ENCODE measurements around the gene PPP3CA.

DNA sequence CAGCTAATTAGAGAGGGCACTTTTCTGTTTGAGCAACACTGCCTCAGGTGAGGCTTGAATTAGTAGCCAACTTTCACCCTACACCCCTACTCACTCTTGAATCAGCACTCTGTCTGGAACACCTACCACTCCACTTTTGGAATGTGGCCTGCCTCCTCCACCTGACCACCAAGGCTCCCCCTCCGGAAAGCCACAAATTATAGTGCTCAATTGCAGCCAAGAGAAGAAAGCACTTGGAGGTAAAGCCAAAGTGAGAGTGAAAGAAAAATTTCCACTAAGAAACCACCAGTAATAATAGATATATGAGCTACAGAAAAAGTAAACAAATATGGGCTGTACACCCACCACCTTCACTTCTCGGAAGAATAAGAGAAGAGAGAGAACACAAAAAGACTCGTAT lies 41.1 kb downstream of the PPP3CA start:
- TF ChIP-seq, protein P1, sequence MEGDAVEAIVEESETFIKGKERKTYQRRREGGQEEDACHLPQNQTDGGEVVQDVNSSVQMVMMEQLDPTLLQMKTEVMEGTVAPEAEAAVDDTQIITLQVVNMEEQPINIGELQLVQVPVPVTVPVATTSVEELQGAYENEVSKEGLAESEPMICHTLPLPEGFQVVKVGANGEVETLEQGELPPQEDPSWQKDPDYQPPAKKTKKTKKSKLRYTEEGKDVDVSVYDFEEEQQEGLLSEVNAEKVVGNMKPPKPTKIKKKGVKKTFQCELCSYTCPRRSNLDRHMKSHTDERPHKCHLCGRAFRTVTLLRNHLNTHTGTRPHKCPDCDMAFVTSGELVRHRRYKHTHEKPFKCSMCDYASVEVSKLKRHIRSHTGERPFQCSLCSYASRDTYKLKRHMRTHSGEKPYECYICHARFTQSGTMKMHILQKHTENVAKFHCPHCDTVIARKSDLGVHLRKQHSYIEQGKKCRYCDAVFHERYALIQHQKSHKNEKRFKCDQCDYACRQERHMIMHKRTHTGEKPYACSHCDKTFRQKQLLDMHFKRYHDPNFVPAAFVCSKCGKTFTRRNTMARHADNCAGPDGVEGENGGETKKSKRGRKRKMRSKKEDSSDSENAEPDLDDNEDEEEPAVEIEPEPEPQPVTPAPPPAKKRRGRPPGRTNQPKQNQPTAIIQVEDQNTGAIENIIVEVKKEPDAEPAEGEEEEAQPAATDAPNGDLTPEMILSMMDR (IDR thresholded peaks at IDR 0.05; ENCODE audit: low read depth, low read length) = no peak
- TF ChIP-seq POLR2A (IDR thresholded peaks at IDR 0.05; ENCODE audit: extremely low read depth, insufficient read length) (no peak), MYC (IDR thresholded peaks at IDR 0.05; ENCODE audit: low read depth, low read length) (no peak)
- TF ChIP-seq, protein P2, sequence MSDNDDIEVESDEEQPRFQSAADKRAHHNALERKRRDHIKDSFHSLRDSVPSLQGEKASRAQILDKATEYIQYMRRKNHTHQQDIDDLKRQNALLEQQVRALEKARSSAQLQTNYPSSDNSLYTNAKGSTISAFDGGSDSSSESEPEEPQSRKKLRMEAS (IDR thresholded peaks at IDR 0.05; ENCODE audit: low read depth, low read length) = no peak

Measured in NB4 (cell line).